ENCODE measurements around the gene ZC3H13.

ZC3H13 gene

DNA sequence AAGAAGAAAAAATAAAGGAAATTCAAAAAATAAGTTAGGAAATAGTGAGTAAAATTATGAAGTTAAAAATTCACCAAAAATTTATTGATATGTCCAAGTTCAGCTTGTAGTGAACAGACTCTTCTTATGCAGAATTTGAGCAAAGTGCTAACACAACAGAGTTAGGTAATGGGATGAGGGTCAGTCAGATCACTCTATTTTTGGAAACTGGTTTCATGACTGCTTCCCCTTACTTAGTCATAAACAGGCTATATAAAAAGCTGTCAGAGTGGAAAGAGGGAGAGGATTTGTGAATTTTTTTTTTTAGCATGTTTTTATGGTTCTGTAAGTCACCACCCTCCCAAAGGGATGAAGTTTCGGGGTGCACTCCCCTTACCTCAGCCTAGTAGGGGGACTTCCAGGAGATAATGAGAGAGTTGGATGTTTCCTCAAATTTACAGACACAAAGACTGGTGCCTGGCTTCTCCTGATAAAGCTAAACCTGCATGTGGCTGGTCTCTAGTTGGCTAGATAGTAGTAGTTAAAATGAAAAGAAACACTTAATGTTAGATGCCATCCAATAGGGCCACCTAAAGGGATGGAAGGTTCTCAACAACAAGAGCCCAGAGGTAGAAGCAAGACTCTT, 47.8 kb upstream of the ZC3H13 start:
- no peak for TF ChIP-seq NFIC (IDR thresholded peaks at IDR 0.05)

DNA sequence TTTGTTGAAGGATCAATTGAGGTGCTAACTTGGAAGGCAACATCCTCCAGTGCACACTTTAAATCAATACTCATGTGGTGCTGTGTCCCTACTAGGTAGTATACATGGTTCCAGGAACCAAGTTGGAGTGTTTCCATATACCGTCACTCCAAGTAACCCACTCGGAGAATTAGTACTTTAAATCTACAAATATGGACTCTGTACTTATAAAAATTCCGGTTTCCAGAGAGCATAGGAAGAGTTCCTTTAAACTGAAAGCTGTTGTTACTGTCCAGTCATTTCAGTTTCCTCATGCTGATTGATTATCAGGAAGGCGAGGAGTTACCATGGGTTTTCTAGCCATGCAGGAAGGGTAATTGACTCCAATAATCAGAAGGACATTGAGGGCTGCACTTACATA, 45.1 kb upstream of the ZC3H13 start:
- TF ChIP-seq CREB1 (IDR thresholded peaks at IDR 0.05; ENCODE audit: low read depth): no peak
- TF ChIP-seq TEAD4 (IDR thresholded peaks at IDR 0.05): no peak
- no peak for TF ChIP-seq RAD21 (IDR thresholded peaks at IDR 0.05; ENCODE audit: low read depth)
- no peak for TF ChIP-seq TCF12 (IDR thresholded peaks at IDR 0.05; ENCODE audit: low read depth)
- TF ChIP-seq, protein P1, sequence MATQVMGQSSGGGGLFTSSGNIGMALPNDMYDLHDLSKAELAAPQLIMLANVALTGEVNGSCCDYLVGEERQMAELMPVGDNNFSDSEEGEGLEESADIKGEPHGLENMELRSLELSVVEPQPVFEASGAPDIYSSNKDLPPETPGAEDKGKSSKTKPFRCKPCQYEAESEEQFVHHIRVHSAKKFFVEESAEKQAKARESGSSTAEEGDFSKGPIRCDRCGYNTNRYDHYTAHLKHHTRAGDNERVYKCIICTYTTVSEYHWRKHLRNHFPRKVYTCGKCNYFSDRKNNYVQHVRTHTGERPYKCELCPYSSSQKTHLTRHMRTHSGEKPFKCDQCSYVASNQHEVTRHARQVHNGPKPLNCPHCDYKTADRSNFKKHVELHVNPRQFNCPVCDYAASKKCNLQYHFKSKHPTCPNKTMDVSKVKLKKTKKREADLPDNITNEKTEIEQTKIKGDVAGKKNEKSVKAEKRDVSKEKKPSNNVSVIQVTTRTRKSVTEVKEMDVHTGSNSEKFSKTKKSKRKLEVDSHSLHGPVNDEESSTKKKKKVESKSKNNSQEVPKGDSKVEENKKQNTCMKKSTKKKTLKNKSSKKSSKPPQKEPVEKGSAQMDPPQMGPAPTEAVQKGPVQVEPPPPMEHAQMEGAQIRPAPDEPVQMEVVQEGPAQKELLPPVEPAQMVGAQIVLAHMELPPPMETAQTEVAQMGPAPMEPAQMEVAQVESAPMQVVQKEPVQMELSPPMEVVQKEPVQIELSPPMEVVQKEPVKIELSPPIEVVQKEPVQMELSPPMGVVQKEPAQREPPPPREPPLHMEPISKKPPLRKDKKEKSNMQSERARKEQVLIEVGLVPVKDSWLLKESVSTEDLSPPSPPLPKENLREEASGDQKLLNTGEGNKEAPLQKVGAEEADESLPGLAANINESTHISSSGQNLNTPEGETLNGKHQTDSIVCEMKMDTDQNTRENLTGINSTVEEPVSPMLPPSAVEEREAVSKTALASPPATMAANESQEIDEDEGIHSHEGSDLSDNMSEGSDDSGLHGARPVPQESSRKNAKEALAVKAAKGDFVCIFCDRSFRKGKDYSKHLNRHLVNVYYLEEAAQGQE (IDR thresholded peaks at IDR 0.05; ENCODE audit: low read depth): no peak
- TF ChIP-seq YY1 (IDR thresholded peaks at IDR 0.05; ENCODE audit: low read depth): no peak
- TF ChIP-seq FOXM1 (IDR thresholded peaks at IDR 0.05; ENCODE audit: borderline replicate concordance, low read depth): no peak
- TF ChIP-seq, protein P2, sequence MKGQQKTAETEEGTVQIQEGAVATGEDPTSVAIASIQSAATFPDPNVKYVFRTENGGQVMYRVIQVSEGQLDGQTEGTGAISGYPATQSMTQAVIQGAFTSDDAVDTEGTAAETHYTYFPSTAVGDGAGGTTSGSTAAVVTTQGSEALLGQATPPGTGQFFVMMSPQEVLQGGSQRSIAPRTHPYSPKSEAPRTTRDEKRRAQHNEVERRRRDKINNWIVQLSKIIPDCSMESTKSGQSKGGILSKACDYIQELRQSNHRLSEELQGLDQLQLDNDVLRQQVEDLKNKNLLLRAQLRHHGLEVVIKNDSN (IDR thresholded peaks at IDR 0.05): no peak
- TF ChIP-seq EP300 (IDR thresholded peaks at IDR 0.05; ENCODE audit: borderline replicate concordance): no peak
- TF ChIP-seq CEBPB (IDR thresholded peaks at IDR 0.05): no peak
- TF ChIP-seq, protein P3, sequence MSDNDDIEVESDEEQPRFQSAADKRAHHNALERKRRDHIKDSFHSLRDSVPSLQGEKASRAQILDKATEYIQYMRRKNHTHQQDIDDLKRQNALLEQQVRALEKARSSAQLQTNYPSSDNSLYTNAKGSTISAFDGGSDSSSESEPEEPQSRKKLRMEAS (IDR thresholded peaks at IDR 0.05): no peak
- TF ChIP-seq NFIC (IDR thresholded peaks at IDR 0.05): no peak
- TF ChIP-seq ZBTB7A (IDR thresholded peaks at IDR 0.05; ENCODE audit: low read depth): no peak
- TF ChIP-seq TAF1 (IDR thresholded peaks at IDR 0.05; ENCODE audit: low read depth): no peak
- no peak for TF ChIP-seq EGR1 (IDR thresholded peaks at IDR 0.05)

DNA sequence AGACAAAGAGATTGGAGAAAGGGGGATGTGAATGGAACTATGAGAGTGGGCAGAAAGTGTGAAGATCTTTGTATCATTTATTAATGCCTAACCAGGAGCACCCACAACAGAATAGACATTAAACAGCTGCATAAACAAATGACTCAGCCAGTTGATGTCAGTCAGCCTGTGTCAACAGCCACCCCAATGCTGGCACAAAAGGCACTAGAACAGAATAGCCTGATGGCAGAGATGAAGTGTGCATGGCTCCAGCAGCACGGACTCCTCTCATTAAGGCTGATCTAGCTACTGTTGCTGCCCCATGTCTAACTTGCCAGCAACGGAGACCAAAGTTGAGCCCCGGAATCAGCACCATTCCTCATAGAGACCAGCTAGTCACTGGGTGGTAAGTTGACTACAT, 44.5 kb upstream of the ZC3H13 start:
- TF ChIP-seq, protein P1 (IDR thresholded peaks at IDR 0.05; ENCODE audit: low read depth): no peak
- TF ChIP-seq NFIC (IDR thresholded peaks at IDR 0.05) (no peak), YY1 (IDR thresholded peaks at IDR 0.05; ENCODE audit: low read depth) (no peak), CREB1 (IDR thresholded peaks at IDR 0.05; ENCODE audit: low read depth) (no peak), TAF1 (IDR thresholded peaks at IDR 0.05; ENCODE audit: low read depth) (no peak), TEAD4 (IDR thresholded peaks at IDR 0.05) (no peak), RAD21 (IDR thresholded peaks at IDR 0.05; ENCODE audit: low read depth) (no peak), CEBPB (IDR thresholded peaks at IDR 0.05) (no peak), TCF12 (IDR thresholded peaks at IDR 0.05; ENCODE audit: low read depth) (no peak), EGR1 (IDR thresholded peaks at IDR 0.05) (no peak), EP300 (IDR thresholded peaks at IDR 0.05; ENCODE audit: borderline replicate concordance) (no peak), FOXM1 (IDR thresholded peaks at IDR 0.05; ENCODE audit: borderline replicate concordance, low read depth) (no peak)
- TF ChIP-seq, protein P2 (IDR thresholded peaks at IDR 0.05): no peak
- TF ChIP-seq, protein P3 (IDR thresholded peaks at IDR 0.05): no peak

DNA sequence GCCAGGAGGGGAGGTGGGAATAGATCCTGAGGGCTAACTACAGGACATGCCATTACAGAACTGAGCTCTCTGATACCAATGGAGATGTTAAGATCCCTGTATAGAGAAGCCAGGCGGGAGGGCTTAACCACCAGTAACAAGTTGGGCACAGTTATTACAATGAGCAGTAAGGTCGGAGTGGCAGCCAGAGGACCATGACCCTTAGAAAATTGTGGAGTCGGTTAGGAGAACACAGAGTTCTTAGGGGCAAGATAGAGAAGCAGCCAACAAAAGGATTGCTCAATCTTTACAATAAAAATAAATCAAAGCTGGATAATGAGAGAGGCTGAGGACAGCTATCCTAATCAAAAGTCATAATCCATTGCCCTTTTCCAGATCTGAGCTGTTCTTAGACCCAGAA, 41.9 kb upstream of the ZC3H13 start:
- TF ChIP-seq ZBTB7A (IDR thresholded peaks at IDR 0.05; ENCODE audit: low read depth) (no peak), CREB1 (IDR thresholded peaks at IDR 0.05; ENCODE audit: low read depth) (no peak), EGR1 (IDR thresholded peaks at IDR 0.05) (no peak), TEAD4 (IDR thresholded peaks at IDR 0.05) (no peak), YY1 (IDR thresholded peaks at IDR 0.05; ENCODE audit: low read depth) (no peak), RAD21 (IDR thresholded peaks at IDR 0.05; ENCODE audit: low read depth) (no peak), FOXM1 (IDR thresholded peaks at IDR 0.05; ENCODE audit: borderline replicate concordance, low read depth) (no peak), TAF1 (IDR thresholded peaks at IDR 0.05; ENCODE audit: low read depth) (no peak), EP300 (IDR thresholded peaks at IDR 0.05; ENCODE audit: borderline replicate concordance) (no peak), TCF12 (IDR thresholded peaks at IDR 0.05; ENCODE audit: low read depth) (no peak), NFIC (IDR thresholded peaks at IDR 0.05) (no peak), CEBPB (IDR thresholded peaks at IDR 0.05) (no peak)
- TF ChIP-seq, protein P1 (IDR thresholded peaks at IDR 0.05; ENCODE audit: low read depth): no peak
- TF ChIP-seq, protein P3 (IDR thresholded peaks at IDR 0.05): no peak
- TF ChIP-seq, protein P2 (IDR thresholded peaks at IDR 0.05): no peak

Measured in Ishikawa (cell line).